HG02970 (cell line): ENCODE results near the gene PALD1.

Source experiments
- ATAC-seq: cut with Tn5 transposase; IDR thresholded peaks from one replicate; pipeline ENCODE4 v1.9.1; 2021; ENCODE audit warnings: mild to moderate bottlenecking, moderate library complexity, moderate number of reproducible peaks; ENCODE audit not compliant: unreplicated experiment, low FRiP score

PALD1 gene

DNA sequence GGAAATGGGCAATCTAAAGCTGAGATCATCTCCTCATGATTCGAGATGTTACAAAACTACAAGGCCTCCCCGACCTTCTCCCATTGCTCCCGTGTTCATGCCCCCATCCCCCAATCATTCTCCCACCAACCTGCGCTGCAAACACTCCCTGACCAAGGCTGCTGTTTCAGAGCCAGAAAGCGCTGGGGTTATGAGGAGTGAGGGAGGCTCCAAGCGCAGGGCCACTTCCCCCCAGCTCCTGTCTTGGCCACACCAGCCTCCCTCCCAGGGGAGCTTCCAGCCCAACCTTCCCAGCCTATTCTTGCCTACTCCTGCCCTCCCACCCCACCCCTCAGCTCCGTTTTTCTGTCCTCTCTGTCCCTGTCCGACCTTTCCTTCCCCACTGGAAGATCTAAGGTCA, 22.4 kb upstream of the PALD1 start:
- no peak for ATAC-seq

- ATAC-seq: no peak
Measured at GRCh38 chr10:70457759-70458305, 20.7 kb upstream of the PALD1 start.

- ATAC-seq: no peak
Measured at GRCh38 chr10:70458329-70459060, 20.1 kb upstream of the PALD1 start.

DNA sequence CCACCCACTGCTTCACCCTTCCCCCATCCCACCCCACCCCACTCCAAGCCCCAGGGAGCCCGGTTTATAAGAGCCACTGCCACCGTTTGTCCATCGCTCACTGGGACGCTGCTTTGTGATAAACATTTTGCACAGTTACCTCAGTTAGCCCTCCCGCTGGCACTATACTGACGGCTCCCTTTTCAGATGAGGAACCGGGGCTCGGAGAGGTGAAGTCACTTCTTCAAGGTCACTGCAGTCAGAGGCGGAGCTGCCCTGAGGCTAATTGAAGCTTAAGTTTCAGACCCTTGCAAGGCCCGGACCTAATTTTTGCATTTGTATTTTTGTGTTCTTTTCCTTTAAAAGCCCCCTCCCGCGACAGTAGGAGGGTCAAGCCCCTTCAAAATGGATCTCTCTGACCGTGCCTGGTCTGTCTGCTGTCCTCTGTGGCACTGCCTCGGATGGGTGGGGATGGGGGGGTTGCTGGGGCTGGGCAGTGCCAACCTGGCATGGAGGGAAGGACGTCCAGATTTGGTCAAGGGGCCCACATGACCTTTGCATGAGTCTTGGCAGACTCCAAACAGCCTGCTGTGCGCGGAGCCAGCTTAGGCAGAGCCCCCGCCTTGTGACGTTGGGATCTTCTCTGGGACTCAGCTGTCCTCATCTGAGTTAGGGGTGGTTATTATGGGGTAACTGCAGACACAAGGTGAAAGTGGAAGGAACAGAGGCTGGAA, 19.4 kb upstream of the PALD1 start:
- no peak for ATAC-seq

DNA sequence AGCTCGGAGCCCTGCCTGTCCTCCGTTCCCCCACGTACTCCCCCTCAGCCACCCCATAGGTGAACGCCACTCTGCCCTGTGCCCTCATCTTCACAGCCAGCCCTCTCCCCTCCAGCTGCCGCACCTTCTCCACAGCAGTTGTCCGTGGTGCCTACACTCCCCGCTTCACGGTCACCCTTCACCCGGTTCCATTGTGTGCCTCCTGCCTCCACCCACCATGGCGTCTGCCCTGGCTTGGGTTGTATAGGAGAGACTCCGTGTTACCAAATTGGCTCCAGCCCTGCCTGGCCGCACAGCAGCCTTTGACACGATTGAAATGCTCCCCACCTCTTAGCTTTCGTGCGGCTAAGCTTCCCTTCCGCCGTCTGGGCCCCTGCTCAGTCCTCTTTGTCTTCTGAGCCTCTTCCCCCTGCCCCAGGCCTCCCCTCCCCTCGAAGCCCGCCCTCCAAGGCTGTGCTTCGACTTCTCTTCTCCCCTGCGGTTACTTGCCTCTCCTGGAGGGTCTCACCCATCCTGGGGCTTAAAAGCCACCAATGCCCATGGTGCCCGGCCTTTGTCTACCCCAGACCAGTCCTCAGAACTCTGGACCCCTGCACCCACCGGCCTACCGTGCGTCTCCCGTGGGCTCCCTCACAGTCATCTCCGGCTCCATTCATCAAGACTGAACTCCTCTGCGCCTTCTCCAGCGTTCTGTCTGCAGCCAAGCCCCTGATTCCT, 18.6 kb upstream of the PALD1 start:
- ATAC-seq: no peak

DNA sequence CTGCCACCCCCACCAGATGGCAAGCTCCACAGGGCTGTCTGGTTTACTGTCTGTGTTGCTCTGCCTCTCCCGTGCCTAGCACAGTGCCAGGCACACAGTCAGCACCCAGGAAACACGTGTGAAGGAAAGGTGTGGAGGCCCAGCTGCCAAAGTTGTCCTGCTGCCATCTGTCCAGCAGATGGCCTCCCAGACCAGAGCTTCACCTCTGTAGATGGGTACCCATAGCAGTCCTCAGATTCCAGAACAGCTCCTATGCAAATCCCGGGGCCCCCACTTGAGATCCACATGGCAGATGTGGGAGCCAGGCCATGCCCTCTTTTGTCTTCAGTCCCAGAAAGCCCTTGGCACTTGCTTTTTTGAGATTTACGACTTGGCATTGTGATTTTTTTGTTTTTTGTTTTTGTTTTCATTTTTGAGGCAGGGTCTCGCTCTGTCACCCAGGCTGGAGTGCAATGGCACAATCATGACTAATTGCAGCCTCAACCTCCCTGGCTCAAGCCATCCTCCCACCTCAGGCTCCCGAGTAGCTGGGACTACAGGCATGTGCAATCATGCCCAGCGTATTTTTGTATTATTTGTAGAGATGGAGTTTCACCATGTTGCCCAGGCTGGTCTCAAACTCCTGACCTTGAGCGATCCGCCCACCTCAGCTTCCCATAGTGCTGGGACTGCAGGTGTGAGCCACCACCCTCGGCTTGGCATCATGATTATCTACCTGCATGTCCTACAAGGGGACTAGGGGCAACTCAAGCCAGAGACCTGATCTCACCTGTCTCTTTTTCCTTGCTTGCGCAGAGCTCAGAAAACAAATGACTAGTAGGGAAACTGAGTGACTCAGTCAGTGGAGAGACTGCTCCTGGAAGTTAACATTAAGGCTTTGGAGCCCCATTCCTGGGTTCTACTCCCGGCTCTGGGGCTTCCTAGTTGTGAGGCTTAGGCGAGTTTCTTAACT, 16.9 kb upstream of the PALD1 start:
- no peak for ATAC-seq

- ATAC-seq: no peak
Measured at GRCh38 chr10:70462349-70462984, 16.1 kb upstream of the PALD1 start.

- ATAC-seq: no peak
Measured at GRCh38 chr10:70465278-70465677, 13.3 kb upstream of the PALD1 start.

- ATAC-seq: no peak
Measured at GRCh38 chr10:70465832-70466231, 12.7 kb upstream of the PALD1 start.

DNA sequence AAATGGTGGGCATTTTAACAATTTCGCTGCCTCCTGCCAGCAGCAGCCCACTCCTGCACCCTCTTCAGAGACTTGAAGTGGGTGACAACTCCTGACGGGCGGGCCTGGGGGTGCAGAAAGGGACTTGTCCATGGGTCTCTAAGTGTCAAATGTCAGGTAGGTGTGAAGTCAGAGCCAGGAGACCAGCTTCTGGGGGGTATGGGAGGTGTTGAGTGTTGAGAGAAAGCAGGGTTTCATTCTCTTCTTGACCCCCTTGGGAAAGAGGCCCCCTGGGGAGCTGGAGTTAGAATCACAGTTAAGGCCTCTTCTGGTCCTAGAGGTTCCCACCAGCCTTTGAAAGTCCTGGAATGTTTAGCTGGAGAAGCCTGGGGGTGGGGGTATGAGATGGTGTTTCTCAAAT, 11.6 kb upstream of the PALD1 start:
- ATAC-seq: no peak

DNA sequence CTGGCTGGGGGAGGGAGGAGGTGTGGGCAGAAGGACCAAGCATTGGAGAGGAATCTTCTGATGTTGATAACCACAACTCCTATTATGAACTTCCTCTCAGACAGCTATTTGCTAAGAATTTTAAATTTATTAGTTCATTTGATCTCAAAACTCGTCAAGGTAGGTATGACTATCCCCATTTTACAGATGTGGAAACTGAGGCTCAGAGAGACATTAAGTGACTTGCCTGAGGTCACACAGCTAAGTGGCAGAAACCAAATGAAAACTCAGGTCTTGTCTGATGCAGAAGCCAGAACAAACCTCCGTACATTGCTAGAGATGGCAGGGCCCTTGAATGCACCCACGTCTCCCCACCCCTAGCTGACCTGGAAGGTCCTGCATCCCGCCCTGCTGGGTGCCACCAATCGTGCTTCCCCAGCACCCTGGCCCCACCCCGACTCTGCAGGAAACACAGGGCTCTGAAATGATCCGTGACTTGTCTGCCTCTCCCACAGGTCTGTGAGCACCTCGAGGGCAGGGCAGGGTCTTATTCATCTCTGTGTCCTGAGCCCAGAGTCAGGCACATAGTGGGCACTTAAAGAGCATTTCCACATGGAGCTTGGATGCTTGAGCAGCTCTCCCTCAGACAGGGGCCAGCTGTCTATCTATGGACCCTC, 5.6 kb upstream of the PALD1 start:
- no peak for ATAC-seq

DNA sequence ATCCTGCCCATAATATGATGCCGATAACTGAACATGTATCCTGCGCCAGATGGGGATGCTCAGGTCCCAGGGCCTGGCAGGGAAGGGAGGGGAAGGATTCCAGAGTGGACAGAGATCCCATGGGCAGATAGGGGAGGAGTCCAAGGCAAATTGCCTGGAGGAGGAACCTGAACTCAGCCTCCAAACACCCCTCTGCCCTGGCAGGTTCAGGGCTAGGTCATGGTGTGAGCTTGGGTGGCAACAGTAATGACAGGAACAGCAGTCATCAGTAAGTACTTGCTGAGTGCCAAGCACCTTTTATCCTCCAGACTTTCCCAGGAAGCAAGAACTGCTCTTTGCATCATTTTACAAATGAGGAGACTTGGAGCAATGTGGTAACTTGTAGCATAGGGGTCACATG, 3.8 kb upstream of the PALD1 start:
- no peak for ATAC-seq

GRCh38 chr10:70475661-70476060, 2.9 kb upstream of the PALD1 start:
- no peak for ATAC-seq

- ATAC-seq: no peak
Measured at GRCh38 chr10:70476249-70477035, 2.1 kb upstream of the PALD1 start.

- ATAC-seq: no peak
Measured at GRCh38 chr10:70477661-70478162, 855 bp upstream of the PALD1 start.

DNA sequence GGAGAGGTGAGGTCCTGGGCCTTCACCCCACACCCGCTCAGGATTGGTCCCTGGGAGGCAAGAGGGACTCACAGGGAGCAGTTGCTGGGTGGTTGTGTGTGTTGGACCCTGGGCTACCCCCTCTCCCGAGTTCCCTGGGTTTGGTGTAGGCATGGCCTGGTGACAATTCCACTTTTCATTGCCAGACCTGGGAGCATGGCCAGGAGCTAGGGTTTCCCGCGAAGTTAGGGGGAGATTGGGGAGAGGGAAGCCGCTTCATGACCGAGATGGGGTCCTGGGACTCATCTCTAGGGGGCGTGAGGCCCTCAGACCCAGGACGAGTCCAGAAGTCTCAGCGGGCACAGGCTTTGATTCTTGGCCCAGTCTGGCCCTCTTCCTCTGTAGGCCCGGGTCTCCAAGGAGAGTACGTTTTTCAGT, 606 bp downstream of the PALD1 start:
- ATAC-seq: no peak

DNA sequence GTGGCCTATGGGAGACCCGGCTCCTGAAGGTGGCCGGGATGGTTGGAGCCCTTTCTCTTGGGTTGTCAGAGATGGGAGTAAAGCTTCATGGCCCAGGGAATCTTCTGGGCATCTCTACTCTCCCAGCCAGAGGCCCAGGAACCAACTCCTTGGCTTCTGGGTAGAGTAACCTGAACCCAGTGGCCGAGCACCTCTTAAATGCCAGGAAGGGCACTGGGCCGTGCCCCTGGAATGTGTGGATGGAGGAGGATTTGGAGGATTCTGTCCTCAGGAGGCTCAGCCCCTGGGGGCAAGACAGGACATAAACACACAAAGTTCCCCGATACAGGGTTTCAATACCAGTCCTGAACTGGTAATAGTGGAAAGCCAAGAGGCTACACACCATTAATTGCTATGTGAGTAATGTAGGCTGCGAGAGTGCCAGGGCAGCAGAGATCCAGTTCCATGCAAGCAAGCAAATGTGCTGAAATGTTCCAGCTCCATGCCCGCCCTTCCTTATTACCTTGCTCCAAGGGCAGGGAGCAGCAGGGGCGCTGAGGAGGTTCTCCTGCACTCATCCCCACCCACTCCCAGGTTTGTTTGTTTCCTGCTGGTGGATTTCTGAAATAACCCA, 1.2 kb downstream of the PALD1 start:
- ATAC-seq: no peak
